ENCODE data around the gene QDPR.
A peak's percentile ranks its signal among the peaks of the same experiment; 100 is the strongest.

QDPR gene

DNA sequence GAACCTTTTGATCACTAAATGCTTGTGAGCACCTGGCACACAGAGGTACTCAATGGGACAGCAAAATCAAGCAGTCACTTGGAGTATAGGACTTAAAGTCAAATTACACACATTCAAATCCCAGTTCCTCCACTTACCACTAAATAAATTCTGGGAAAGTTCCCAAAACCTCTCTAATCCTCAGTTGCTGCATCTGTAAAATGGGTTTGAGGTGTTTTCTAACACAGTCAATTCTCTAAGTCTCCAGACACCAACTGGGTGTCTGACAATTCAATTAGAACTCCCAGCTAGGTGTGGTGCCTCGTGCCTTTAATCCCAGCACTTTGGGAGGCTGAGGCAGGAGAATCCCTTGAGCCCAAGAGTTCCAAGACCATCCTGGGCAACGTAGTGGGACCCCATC lies 19.0 kb downstream of the QDPR start (continued):
- no peak for TF ChIP-seq TSHZ2 (CRISPR knock-in tag; IDR thresholded peaks at IDR 0.05)
- TF ChIP-seq ISL1 (CRISPR knock-in tag; IDR thresholded peaks at IDR 0.05): no peak
- no peak for TF ChIP-seq ESRRG (CRISPR knock-in tag; IDR thresholded peaks at IDR 0.05)
- TF ChIP-seq ZNF565 (CRISPR knock-in tag; conservative IDR thresholded peaks at IDR 0.05; ENCODE audit: low read depth): no peak
- no peak for TF ChIP-seq SNAI2 (CRISPR knock-in tag; IDR thresholded peaks at IDR 0.05)
- no peak for TF ChIP-seq TOX (CRISPR knock-in tag; IDR thresholded peaks at IDR 0.05; ENCODE audit: borderline replicate concordance)
- no peak for TF ChIP-seq CREB5 (CRISPR knock-in tag; IDR thresholded peaks at IDR 0.05; ENCODE audit: low read depth)
- no peak for TF ChIP-seq OSR1 (CRISPR knock-in tag; IDR thresholded peaks at IDR 0.05)
- TF ChIP-seq ZFP30 (CRISPR knock-in tag; IDR thresholded peaks at IDR 0.05): no peak
- no peak for TF ChIP-seq ZC3H10 (CRISPR knock-in tag; IDR thresholded peaks at IDR 0.05)
- no peak for TF ChIP-seq ZFP3 (CRISPR knock-in tag; IDR thresholded peaks at IDR 0.05)
- TF ChIP-seq POU6F1 (CRISPR knock-in tag; IDR thresholded peaks at IDR 0.05; ENCODE audit: borderline replicate concordance, low read depth): no peak
- TF ChIP-seq RARB (CRISPR knock-in tag; IDR thresholded peaks at IDR 0.05): no peak
- no peak for TF ChIP-seq CSDC2 (CRISPR knock-in tag; IDR thresholded peaks at IDR 0.05)

GRCh38 chr4:17492058-17492741 lies 19.7 kb downstream of the QDPR start:
- TF ChIP-seq TSHZ2 (CRISPR knock-in tag; IDR thresholded peaks at IDR 0.05): 0 out of 2 replicates have a peak, but pooled peaks have one; percentile 28
- TF ChIP-seq CSRNP3 (CRISPR knock-in tag; IDR thresholded peaks at IDR 0.05): no peak
- TF ChIP-seq ISL1 (CRISPR knock-in tag; IDR thresholded peaks at IDR 0.05): no peak
- no peak for TF ChIP-seq CREB5 (CRISPR knock-in tag; IDR thresholded peaks at IDR 0.05; ENCODE audit: low read depth)
- no peak for TF ChIP-seq PATZ1 (CRISPR knock-in tag; IDR thresholded peaks at IDR 0.05; ENCODE audit: borderline replicate concordance)
- no peak for TF ChIP-seq ESRRG (CRISPR knock-in tag; IDR thresholded peaks at IDR 0.05)
- TF ChIP-seq ZNF70 (CRISPR knock-in tag; IDR thresholded peaks at IDR 0.05): peak; percentile 66
- TF ChIP-seq CSDC2 (CRISPR knock-in tag; IDR thresholded peaks at IDR 0.05): no peak
- TF ChIP-seq ZNF8 (CRISPR knock-in tag; IDR thresholded peaks at IDR 0.05): no peak
- TF ChIP-seq SNAI2 (CRISPR knock-in tag; IDR thresholded peaks at IDR 0.05): no peak
- no peak for TF ChIP-seq POU6F1 (CRISPR knock-in tag; IDR thresholded peaks at IDR 0.05; ENCODE audit: borderline replicate concordance, low read depth)
- no peak for TF ChIP-seq PPARA (CRISPR knock-in tag; IDR thresholded peaks at IDR 0.05; ENCODE audit: borderline replicate concordance)

More at GRCh38 chr4:17492058-17492741, 19.7 kb downstream of the QDPR start:
- ATAC-seq: no peak
